ENCODE measurements around the gene NDFIP1.

DNA sequence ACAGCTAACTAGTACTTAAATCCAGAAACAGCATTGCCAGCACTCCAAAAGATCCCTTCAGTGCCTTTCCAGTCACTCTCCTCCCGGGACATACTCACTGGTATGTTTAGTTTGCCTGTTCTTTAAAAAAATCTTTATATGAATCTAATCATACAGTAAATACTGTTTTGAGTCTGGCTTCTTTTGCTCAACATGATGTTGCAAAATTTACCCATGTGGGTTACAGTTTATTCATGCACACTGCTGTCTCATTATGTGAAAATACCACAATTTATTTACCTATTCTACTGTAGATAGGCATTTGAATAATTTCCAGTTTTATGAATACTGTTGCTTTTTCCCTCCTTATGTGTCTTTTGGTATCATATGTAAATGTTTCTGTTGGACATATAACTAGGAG is 13.5 kb downstream of the NDFIP1 start:
- TF ChIP-seq, protein P1, sequence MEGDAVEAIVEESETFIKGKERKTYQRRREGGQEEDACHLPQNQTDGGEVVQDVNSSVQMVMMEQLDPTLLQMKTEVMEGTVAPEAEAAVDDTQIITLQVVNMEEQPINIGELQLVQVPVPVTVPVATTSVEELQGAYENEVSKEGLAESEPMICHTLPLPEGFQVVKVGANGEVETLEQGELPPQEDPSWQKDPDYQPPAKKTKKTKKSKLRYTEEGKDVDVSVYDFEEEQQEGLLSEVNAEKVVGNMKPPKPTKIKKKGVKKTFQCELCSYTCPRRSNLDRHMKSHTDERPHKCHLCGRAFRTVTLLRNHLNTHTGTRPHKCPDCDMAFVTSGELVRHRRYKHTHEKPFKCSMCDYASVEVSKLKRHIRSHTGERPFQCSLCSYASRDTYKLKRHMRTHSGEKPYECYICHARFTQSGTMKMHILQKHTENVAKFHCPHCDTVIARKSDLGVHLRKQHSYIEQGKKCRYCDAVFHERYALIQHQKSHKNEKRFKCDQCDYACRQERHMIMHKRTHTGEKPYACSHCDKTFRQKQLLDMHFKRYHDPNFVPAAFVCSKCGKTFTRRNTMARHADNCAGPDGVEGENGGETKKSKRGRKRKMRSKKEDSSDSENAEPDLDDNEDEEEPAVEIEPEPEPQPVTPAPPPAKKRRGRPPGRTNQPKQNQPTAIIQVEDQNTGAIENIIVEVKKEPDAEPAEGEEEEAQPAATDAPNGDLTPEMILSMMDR (IDR thresholded peaks at IDR 0.05 in 2 of 3, conservative IDR thresholded peaks at IDR 0.05 in 1 of 3; ENCODE audit: borderline replicate concordance in 1 of 3, insufficient read depth in 1 of 3, low read depth in 2 of 3, low read length in 2 of 3): no peak
- TF ChIP-seq POLR2A (IDR thresholded peaks at IDR 0.05; ENCODE audit: borderline replicate concordance, extremely low read depth, insufficient read depth, insufficient read length): no peak
- TF ChIP-seq, protein P2, sequence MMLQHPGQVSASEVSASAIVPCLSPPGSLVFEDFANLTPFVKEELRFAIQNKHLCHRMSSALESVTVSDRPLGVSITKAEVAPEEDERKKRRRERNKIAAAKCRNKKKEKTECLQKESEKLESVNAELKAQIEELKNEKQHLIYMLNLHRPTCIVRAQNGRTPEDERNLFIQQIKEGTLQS (IDR thresholded peaks at IDR 0.05): no peak
- no peak for TF ChIP-seq YY1 (IDR thresholded peaks at IDR 0.05; ENCODE audit: extremely low read depth, insufficient replicate concordance, low read depth, low read length)
- TF ChIP-seq CEBPB (IDR thresholded peaks at IDR 0.05; ENCODE audit: low read depth): no peak
- no peak for TF ChIP-seq ZNF274 (IDR thresholded peaks at IDR 0.05; ENCODE audit: low read depth, low read length)
- TF ChIP-seq POLR2AphosphoS5 (IDR thresholded peaks at IDR 0.05; ENCODE audit: low read depth, low read length): no peak
- TF ChIP-seq, protein P3, sequence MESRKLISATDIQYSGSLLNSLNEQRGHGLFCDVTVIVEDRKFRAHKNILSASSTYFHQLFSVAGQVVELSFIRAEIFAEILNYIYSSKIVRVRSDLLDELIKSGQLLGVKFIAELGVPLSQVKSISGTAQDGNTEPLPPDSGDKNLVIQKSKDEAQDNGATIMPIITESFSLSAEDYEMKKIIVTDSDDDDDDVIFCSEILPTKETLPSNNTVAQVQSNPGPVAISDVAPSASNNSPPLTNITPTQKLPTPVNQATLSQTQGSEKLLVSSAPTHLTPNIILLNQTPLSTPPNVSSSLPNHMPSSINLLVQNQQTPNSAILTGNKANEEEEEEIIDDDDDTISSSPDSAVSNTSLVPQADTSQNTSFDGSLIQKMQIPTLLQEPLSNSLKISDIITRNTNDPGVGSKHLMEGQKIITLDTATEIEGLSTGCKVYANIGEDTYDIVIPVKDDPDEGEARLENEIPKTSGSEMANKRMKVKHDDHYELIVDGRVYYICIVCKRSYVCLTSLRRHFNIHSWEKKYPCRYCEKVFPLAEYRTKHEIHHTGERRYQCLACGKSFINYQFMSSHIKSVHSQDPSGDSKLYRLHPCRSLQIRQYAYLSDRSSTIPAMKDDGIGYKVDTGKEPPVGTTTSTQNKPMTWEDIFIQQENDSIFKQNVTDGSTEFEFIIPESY (IDR thresholded peaks at IDR 0.05; ENCODE audit: extremely low read depth, insufficient replicate concordance, low read length): no peak
- TF ChIP-seq TCF7L2 (IDR thresholded peaks at IDR 0.05; ENCODE audit: borderline replicate concordance, extremely low read depth, insufficient read depth, insufficient read length): no peak
- TF ChIP-seq EZH2 (IDR thresholded peaks at IDR 0.05): no peak
- TF ChIP-seq, protein P4, sequence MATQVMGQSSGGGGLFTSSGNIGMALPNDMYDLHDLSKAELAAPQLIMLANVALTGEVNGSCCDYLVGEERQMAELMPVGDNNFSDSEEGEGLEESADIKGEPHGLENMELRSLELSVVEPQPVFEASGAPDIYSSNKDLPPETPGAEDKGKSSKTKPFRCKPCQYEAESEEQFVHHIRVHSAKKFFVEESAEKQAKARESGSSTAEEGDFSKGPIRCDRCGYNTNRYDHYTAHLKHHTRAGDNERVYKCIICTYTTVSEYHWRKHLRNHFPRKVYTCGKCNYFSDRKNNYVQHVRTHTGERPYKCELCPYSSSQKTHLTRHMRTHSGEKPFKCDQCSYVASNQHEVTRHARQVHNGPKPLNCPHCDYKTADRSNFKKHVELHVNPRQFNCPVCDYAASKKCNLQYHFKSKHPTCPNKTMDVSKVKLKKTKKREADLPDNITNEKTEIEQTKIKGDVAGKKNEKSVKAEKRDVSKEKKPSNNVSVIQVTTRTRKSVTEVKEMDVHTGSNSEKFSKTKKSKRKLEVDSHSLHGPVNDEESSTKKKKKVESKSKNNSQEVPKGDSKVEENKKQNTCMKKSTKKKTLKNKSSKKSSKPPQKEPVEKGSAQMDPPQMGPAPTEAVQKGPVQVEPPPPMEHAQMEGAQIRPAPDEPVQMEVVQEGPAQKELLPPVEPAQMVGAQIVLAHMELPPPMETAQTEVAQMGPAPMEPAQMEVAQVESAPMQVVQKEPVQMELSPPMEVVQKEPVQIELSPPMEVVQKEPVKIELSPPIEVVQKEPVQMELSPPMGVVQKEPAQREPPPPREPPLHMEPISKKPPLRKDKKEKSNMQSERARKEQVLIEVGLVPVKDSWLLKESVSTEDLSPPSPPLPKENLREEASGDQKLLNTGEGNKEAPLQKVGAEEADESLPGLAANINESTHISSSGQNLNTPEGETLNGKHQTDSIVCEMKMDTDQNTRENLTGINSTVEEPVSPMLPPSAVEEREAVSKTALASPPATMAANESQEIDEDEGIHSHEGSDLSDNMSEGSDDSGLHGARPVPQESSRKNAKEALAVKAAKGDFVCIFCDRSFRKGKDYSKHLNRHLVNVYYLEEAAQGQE (IDR thresholded peaks at IDR 0.05; ENCODE audit: low read depth): no peak
- no peak for TF ChIP-seq EZH2phosphoT487 (IDR thresholded peaks at IDR 0.05; ENCODE audit: borderline replicate concordance)
- TF ChIP-seq ELF1 (IDR thresholded peaks at IDR 0.05; ENCODE audit: borderline replicate concordance, low read depth): no peak

Data from HCT116 (cell line).